Psoas muscle (tissue), 8 donors: ENCODE results near the gene SPACA6. TPM values are rescaled to one million over a fixed set of nuclear protein-coding genes. Genes with fewer than 3 reads are reported as not detected.
"Not testable (repeated sequence)": the region's sequence is repeated elsewhere in the genome, so short reads cannot be mapped to it uniquely, and the experiment has no call there.

Experiments
- ATAC-seq, 4 donors: fragments of 200-7000 bp; cut with Tn5 transposase; one replicate each; pipeline ENCODE4 v1.9.1; 2020; ENCODE audit warnings: moderate library complexity in 3 of 4, mild to moderate bottlenecking in 2 of 4
- DNase-seq, 2 donors: peaks; one replicate each; pipeline ENCODE4 v3.0.0-alpha.2; 2020
- H3K27ac ChIP-seq: fragments of 200-600 bp; one replicate; pipeline ENCODE4 v1.8.0; 2022
- H3K27me3 ChIP-seq, 3 donors: fragments of 200-600 bp in 1 of 3; one replicate each; pipeline versions ENCODE4 v1.6.1 to v1.8.0; 2013 to 2022; ENCODE audit warnings: low read length in 2 of 3, mild to moderate bottlenecking in 2 of 3, moderate library complexity in 1 of 3; ENCODE audit not compliant: insufficient read depth in 3 of 3
- H3K36me3 ChIP-seq, 2 donors: fragments of 200-600 bp in 1 of 2; one replicate each; pipeline versions ENCODE4 v1.6.1 to v1.8.0; 2013 to 2022; ENCODE audit warnings: low read depth in 1 of 2, mild to moderate bottlenecking in 1 of 2, moderate library complexity in 1 of 2; ENCODE audit not compliant: insufficient read depth in 1 of 2
- H3K4me1 ChIP-seq: fragments of 200-600 bp; one replicate; pipeline ENCODE4 v1.8.0; 2022
- H3K4me3 ChIP-seq: fragments of 200-600 bp; one replicate; pipeline ENCODE4 v1.8.0; 2022; ENCODE audit warnings: mild to moderate bottlenecking
- H3K9me3 ChIP-seq: fragments of 200-600 bp; one replicate; pipeline ENCODE4 v1.8.0; 2022
- WGBS, 3 donors: extraction: QIAGEN DNeasy Blood & Tissue Kit; methylation state at CpG; one replicate each; pipeline versions ENCODE4 v1.1.6 to v1.1.7; 2013; 5-methylcytosine and 5-hydroxymethylcytosine counted together
- intact Hi-C, 2 donors: fragments of 100-400 bp; cut with DNase I; formaldehyde crosslinking; loops; one replicate each; pipeline versions ENCODE4 v1.11.0 to v1.14.2; 2022
- long read RNA-seq, 2 donors: library from polyadenylated mRNA; unstranded; transcript quantifications; one replicate each; pipeline ENCODE4 v2.0.0, GENCODE V29; 2021
- polyA plus RNA-seq, 3 donors: library from polyadenylated mRNA; stranded (reverse); fragments of 200-250 nt; gene quantifications; one replicate each; pipeline ENCODE4 v1.2.3, GENCODE V29; 2013
- total RNA-seq, 4 donors: library from RNA; stranded (reverse); fragmentation: NEBNext Ultra II Directional in 2 of 4; extraction: Animal tissue kit (Norgen Biotek cat#: 25700) in 2 of 4; gene quantifications; one replicate each; pipeline versions ENCODE4 v1.2.1 to v1.2.4, GENCODE V29; 2021 to 2023
- TF ChIP-seq, protein P1 (sequence below): fragments of 200-600 bp; IDR thresholded peaks from one replicate; pipeline ENCODE4 v1.8.0; 2022; ENCODE audit warnings: antibody characterized with exemption
- donor health status: healthy with polysubstance abuse.
- donor health status: DM: no; HTN: no; CAD: no; lungs with moderate emphysema.
- donor health status: Bipolar disorder and iron deficiency.
- donor health status: healthy.
- donor health status: DM: yes; HTN: yes; CAD: no.
- donor health status: DM: no; HTN: no; CAD: no.
- donor health status: DM: no; HTN: no; CAD: no.
- donor health status: DM: yes; HTN: yes; CAD: no.

SPACA6 gene, protein sequence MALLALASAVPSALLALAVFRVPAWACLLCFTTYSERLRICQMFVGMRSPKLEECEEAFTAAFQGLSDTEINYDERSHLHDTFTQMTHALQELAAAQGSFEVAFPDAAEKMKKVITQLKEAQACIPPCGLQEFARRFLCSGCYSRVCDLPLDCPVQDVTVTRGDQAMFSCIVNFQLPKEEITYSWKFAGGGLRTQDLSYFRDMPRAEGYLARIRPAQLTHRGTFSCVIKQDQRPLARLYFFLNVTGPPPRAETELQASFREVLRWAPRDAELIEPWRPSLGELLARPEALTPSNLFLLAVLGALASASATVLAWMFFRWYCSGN
- total RNA-seq (1 to 10 TPM; 2.9 to 4.2 (median 3.5) TPM), polyA plus RNA-seq (1 to 10 TPM; 1.5 to 5.2 (median 2.1) TPM)
- long read RNA-seq, donor 1, partial matches to known transcripts = 1 of 2 reads
- long read RNA-seq, donor 1, other reads (novel, unspliced or antisense) = 1 of 2 reads
- long read RNA-seq, donor 2 = 0 reads

DNA sequence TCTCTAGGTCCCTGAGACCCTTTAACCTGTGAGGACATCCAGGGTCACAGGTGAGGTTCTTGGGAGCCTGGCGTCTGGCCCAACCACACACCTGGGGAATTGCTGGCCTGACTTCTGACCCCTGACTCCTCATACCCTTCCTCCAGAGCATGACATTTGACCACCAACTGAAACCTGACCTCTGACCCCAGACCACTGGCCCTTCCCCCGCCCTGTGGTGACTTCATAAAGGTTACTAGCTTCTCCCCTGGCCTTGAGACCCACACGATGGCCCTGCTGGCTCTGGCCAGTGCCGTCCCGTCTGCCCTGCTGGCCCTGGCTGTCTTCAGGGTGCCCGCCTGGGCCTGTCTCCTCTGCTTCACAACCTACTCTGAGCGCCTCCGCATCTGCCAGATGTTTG lies at the start of gene SPACA6:
Gene SPACA6, plus strand, starts transcription at position 71 of the 400 bp plus-strand sequence. Its CDS starts 197 bp downstream, at position 268.
- DNase-seq = no peak
- peak within 1 kb of the TSS; percentile 86 for H3K4me3 ChIP-seq
- 70 to 76% (median 76%) methylated on average over 8 of the region's 8 CpGs for WGBS, 3 donors
- no peak for ATAC-seq
- no peaks in the 10 kb centered on the region for H3K4me1 ChIP-seq
- intact Hi-C loops = no loop called here
- no peak within 1 kb of the TSS for H3K27ac ChIP-seq
- no peaks in the 10 kb centered on the region for H3K9me3 ChIP-seq
- no peaks in the 10 kb centered on the region for H3K27me3 ChIP-seq
- TF ChIP-seq, protein P1, sequence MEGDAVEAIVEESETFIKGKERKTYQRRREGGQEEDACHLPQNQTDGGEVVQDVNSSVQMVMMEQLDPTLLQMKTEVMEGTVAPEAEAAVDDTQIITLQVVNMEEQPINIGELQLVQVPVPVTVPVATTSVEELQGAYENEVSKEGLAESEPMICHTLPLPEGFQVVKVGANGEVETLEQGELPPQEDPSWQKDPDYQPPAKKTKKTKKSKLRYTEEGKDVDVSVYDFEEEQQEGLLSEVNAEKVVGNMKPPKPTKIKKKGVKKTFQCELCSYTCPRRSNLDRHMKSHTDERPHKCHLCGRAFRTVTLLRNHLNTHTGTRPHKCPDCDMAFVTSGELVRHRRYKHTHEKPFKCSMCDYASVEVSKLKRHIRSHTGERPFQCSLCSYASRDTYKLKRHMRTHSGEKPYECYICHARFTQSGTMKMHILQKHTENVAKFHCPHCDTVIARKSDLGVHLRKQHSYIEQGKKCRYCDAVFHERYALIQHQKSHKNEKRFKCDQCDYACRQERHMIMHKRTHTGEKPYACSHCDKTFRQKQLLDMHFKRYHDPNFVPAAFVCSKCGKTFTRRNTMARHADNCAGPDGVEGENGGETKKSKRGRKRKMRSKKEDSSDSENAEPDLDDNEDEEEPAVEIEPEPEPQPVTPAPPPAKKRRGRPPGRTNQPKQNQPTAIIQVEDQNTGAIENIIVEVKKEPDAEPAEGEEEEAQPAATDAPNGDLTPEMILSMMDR = no peak
- H3K36me3 ChIP-seq = peaks cover 0 to 42% of the 10 kb centered on the region in 2 donors

DNA sequence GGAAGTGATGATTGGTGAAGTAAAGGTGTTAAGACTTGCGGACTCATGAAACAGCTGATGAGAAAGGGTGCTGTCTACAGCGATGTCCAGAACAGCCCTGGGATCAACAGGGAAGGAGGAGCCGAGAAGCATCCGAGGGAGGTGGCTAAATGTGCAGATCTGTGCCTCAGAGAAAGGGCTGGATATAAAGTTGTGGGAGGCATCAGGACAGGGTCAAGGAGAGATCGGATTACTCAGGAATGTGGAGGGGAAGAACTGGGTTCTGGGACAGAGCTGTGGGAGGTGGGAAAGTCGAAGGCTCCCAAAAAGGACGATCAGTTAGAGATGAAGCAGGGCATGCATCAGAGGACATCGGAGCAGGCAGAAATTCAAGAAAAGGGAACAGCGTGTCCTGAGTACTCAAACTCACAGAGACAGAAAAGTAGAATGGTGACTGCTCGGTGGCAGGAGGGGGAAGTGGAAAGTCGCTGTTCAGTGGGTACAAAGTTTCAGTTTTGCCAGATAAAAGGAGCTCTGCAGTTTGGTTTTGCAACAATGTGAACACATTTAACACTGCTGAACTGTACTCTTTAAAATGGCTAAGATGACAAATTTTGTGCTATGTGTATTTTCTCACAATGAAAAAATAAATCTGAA lies 48.4 kb upstream of the SPACA6 start:
- Histone ChIP-seq H3K27ac (no peak overlapping the region), H3K4me3 (no peak overlapping the region)
- no peak for ATAC-seq

DNA sequence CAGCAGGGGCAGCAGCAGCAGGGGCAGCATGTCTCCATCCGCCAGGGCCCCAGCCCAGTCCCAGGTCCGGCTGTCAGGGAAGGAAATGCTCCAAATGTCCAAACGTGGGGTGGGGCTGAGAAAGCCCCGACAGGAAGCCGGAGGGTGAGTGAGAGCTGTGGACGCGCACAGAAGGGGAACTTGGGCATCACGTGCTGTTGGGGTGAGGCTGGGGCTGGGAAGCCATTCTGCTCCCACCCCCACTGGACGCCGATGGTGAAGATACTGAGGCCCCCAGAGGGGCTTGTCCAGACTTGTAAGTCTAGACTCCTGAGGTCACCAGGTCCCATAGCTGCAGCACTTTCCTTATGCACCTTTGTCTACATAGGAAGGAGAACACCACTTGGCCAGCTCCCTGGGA lies 46.4 kb upstream of the SPACA6 start, which contains the start of gene SIGLEC14:
Gene SIGLEC14, minus strand, starts transcription at position 96 of the 400 bp plus-strand sequence. Its CDS starts 66 bp downstream, at position 30.
- H3K27me3 ChIP-seq, H3K36me3 ChIP-seq, H3K4me1 ChIP-seq, intact Hi-C loops, H3K9me3 ChIP-seq, H3K4me3 ChIP-seq, DNase-seq, H3K27ac ChIP-seq: not testable (repeated sequence)
- peak in 1 of 4 donors; percentile 26 for ATAC-seq
- WGBS, 3 donors = 14 to 45% (median 22%) methylated on average over 2 to 5 of the region's 10 CpGs

More for the DNA sequence above, 48.4 kb upstream of the SPACA6 start:
- TF ChIP-seq, protein P1 = no peak
- Histone ChIP-seq H3K36me3 (no peaks in the 10 kb centered on the region), H3K4me1 (no peaks in the 10 kb centered on the region), H3K27me3 (peaks cover 0 to 2% (median 0%) of the 10 kb centered on the region in 3 donors), H3K9me3 (no peaks in the 10 kb centered on the region)
- DNase-seq = no peak
- WGBS, 3 donors = 30 to 34% (median 31%) methylated on average over 11 of the region's 11 CpGs
- intact Hi-C loops = no loop called here

DNA sequence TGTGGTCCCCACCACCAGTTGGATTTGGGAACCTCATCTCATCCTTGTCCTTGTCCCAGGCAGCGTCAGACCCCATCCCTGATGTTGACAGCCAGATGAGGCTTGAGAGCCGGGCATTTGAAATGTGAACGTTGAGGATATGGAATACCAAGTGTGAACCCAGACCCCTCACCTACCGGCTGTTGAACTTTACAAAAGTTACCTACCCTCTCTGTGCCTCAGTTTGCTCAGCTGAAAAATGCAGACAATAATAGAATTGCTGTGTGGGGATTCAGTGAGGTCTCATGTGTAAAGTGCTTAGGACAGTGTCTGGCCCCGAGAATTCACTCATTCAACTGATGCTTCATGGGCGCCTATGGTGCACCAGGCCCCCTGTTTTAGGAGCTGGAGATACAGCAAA lies 45.8 kb upstream of the SPACA6 start:
- Histone ChIP-seq H3K9me3 (no peaks in the 10 kb centered on the region), H3K4me3 (no peak overlapping the region), H3K27ac (no peak overlapping the region), H3K36me3 (no peaks in the 10 kb centered on the region), H3K27me3 (peaks cover 0 to 2% (median 0%) of the 10 kb centered on the region in 3 donors), H3K4me1 (no peaks in the 10 kb centered on the region)
- intact Hi-C loops = no loop called here
- 85 to 95% (median 91%) methylated on average over 6 of the region's 6 CpGs for WGBS, 3 donors
- no peak for ATAC-seq
- TF ChIP-seq, protein P1 = no peak
- DNase-seq = no peak
